Measurements from ENCODE around the gene HMCN1. TPM values are rescaled to one million over a fixed set of nuclear protein-coding genes. Genes with fewer than 3 reads are reported as not detected.

Gene HMCN1
- total and polyA plus RNA-seq, 2 donors (not counting 1 experiment from before 2014, with no cell fraction given), result 6.8 to 21.0 TPM

- Histone ChIP-seq H3K4me2 (ENCODE audit: extremely low read depth, insufficient read depth, low read length) (no peak overlapping the region), H4K20me1 (ENCODE audit: control insufficient read depth, extremely low read depth, insufficient read depth, low read length) (no peaks in the 10 kb centered on the region), H3K27me3 (ENCODE audit: control insufficient read depth, insufficient read depth, low read length) (no peaks in the 10 kb centered on the region), H3K36me3 (ENCODE audit: control insufficient read depth, insufficient read depth, low read length) (no peaks in the 10 kb centered on the region), H3K27ac (ENCODE audit: insufficient read depth, low read length) (no peak overlapping the region), H3K4me1 (ENCODE audit: control insufficient read depth, extremely low read depth, insufficient read depth, low read length) (no peaks in the 10 kb centered on the region), H3K4me3 (replicated peaks in 1 of 4; ENCODE audit: control extremely low read depth in 1 of 4, insufficient read depth in 1 of 4, low read depth in 3 of 4, low read length in 4 of 4) (no peak overlapping the region), H3K9ac (ENCODE audit: insufficient read depth, low read length) (no peak overlapping the region), H2AFZ (ENCODE audit: low read length) (no peak overlapping the region), H3K79me2 (ENCODE audit: control insufficient read depth, insufficient read depth, low read length) (no peaks in the 10 kb centered on the region), H3K9me3 (ENCODE audit: control insufficient read depth, insufficient read depth, low read depth, low read length) (no peaks in the 10 kb centered on the region)
- no peak for TF ChIP-seq EZH2 (IDR thresholded peaks at IDR 0.05; ENCODE audit: low read length, missing control alignments)
- TF ChIP-seq CTCF (conservative IDR thresholded peaks at IDR 0.05 in 1 of 2, IDR thresholded peaks at IDR 0.05 in 1 of 2; ENCODE audit: low read depth in 1 of 2, low read length in 2 of 2), result no peak
- peak; percentile 35 to 88 for DNase-seq (ENCODE audit: low read depth in 2 of 2)
These were observed 226.5 kb downstream of the HMCN1 start for GRCh38 chr1:185960422-185961321.

- H3K4me1 ChIP-seq (ENCODE audit: control insufficient read depth, extremely low read depth, insufficient read depth, low read length), result no peaks in the 10 kb centered on the region
- H3K36me3 ChIP-seq (ENCODE audit: control insufficient read depth, insufficient read depth, low read length), result no peaks in the 10 kb centered on the region
- H3K9ac ChIP-seq (ENCODE audit: insufficient read depth, low read length), result no peak overlapping the region
- H3K9me3 ChIP-seq (ENCODE audit: control insufficient read depth, insufficient read depth, low read depth, low read length), result no peaks in the 10 kb centered on the region
- H2AFZ ChIP-seq (ENCODE audit: low read length), result no peak overlapping the region
- H3K4me2 ChIP-seq (ENCODE audit: extremely low read depth, insufficient read depth, low read length), result no peak overlapping the region
- H3K27me3 ChIP-seq (ENCODE audit: control insufficient read depth, insufficient read depth, low read length), result no peaks in the 10 kb centered on the region
- no peak overlapping the region for H3K27ac ChIP-seq (ENCODE audit: insufficient read depth, low read length)
- no peaks in the 10 kb centered on the region for H3K79me2 ChIP-seq (ENCODE audit: control insufficient read depth, insufficient read depth, low read length)
- no peak overlapping the region for H3K4me3 ChIP-seq (replicated peaks in 1 of 4; ENCODE audit: control extremely low read depth in 1 of 4, insufficient read depth in 1 of 4, low read depth in 3 of 4, low read length in 4 of 4)
- DNase-seq (ENCODE audit: low read depth in 2 of 2), result peak; percentile 37 to 62
- H4K20me1 ChIP-seq (ENCODE audit: control insufficient read depth, extremely low read depth, insufficient read depth, low read length), result no peaks in the 10 kb centered on the region
- TF ChIP-seq EZH2 (IDR thresholded peaks at IDR 0.05; ENCODE audit: low read length, missing control alignments), result no peak
- TF ChIP-seq CTCF (conservative IDR thresholded peaks at IDR 0.05 in 1 of 2, IDR thresholded peaks at IDR 0.05 in 1 of 2; ENCODE audit: low read depth in 1 of 2, low read length in 2 of 2), result no peak
These were observed 227.5 kb downstream of the HMCN1 start for GRCh38 chr1:185961664-185962063.

GRCh38 chr1:185964946-185965345 is 230.8 kb downstream of the HMCN1 start:
- Histone ChIP-seq H3K4me3 (replicated peaks in 1 of 4; ENCODE audit: control extremely low read depth in 1 of 4, insufficient read depth in 1 of 4, low read depth in 3 of 4, low read length in 4 of 4) (no peak overlapping the region), H3K36me3 (ENCODE audit: control insufficient read depth, insufficient read depth, low read length) (no peaks in the 10 kb centered on the region), H4K20me1 (ENCODE audit: control insufficient read depth, extremely low read depth, insufficient read depth, low read length) (no peaks in the 10 kb centered on the region), H3K79me2 (ENCODE audit: control insufficient read depth, insufficient read depth, low read length) (no peaks in the 10 kb centered on the region), H3K27me3 (ENCODE audit: control insufficient read depth, insufficient read depth, low read length) (no peaks in the 10 kb centered on the region), H3K9ac (ENCODE audit: insufficient read depth, low read length) (no peak overlapping the region), H3K4me1 (ENCODE audit: control insufficient read depth, extremely low read depth, insufficient read depth, low read length) (no peaks in the 10 kb centered on the region), H3K4me2 (ENCODE audit: extremely low read depth, insufficient read depth, low read length) (no peak overlapping the region), H2AFZ (ENCODE audit: low read length) (no peak overlapping the region), H3K27ac (ENCODE audit: insufficient read depth, low read length) (no peak overlapping the region), H3K9me3 (ENCODE audit: control insufficient read depth, insufficient read depth, low read depth, low read length) (no peaks in the 10 kb centered on the region)
- no peak for TF ChIP-seq EZH2 (IDR thresholded peaks at IDR 0.05; ENCODE audit: low read length, missing control alignments)
- DNase-seq (ENCODE audit: low read depth in 2 of 2), result no peak
